IPS-18c (cell line): ENCODE results near the gene FRZB.

Experiments used
- H3K4me3 ChIP-seq: 2 replicates; pipeline ENCODE4 v1.7.0; 2013; ENCODE audit warnings: low read depth, mild to moderate bottlenecking, low read length, moderate library complexity; ENCODE audit not compliant: insufficient read depth
- H3K9me3 ChIP-seq: one replicate; pipeline ENCODE4 v1.6.1; 2013; ENCODE audit warnings: mild to moderate bottlenecking, low read length, moderate library complexity; ENCODE audit not compliant: control insufficient read depth, insufficient read depth

FRZB gene

GRCh38 chr2:182824056-182824766 is 42.2 kb downstream of the FRZB start:
- no peaks in the 10 kb centered on the region for H3K9me3 ChIP-seq
- H3K4me3 ChIP-seq: no peak overlapping the region

- H3K4me3 ChIP-seq: no peak overlapping the region
- H3K9me3 ChIP-seq: no peaks in the 10 kb centered on the region
These were observed 43.7 kb downstream of the FRZB start for GRCh38 chr2:182822733-182823132.

DNA sequence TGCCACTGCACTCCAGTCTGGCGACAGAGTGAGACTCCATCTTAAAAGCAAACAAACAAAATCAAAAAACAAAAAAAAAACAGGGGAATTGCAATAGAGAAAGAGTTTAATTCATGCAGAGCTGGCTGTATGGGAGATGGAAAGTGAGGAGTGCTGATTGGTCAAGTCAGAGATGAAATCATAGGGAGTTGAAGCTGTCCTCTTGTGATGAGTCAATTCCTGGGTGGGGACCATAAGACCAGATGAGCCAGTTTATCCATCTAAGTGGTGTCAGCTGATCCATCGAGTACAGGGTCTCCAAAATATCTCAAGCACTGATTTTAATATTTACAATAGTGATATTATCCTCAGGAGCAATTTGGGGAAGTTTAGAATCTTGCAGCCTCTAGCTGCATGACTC is 45.3 kb downstream of the FRZB start:
- Histone ChIP-seq H3K9me3 (no peaks in the 10 kb centered on the region), H3K4me3 (no peak overlapping the region)

- Histone ChIP-seq H3K9me3 (no peaks in the 10 kb centered on the region), H3K4me3 (no peak overlapping the region; the same call in 1 of the 2 replicates)
These were observed 47.0 kb downstream of the FRZB start for GRCh38 chr2:182819412-182819811.

GRCh38 chr2:182818925-182819324 is 47.5 kb downstream of the FRZB start:
- H3K4me3 ChIP-seq: no peak overlapping the region
- H3K9me3 ChIP-seq: no peaks in the 10 kb centered on the region

- Histone ChIP-seq H3K9me3 (no peaks in the 10 kb centered on the region), H3K4me3 (no peak overlapping the region)
These were observed 47.9 kb downstream of the FRZB start for GRCh38 chr2:182818501-182818900.

GRCh38 chr2:182817558-182817957 is 48.9 kb downstream of the FRZB start:
- Histone ChIP-seq H3K4me3 (no peak overlapping the region), H3K9me3 (no peaks in the 10 kb centered on the region)

DNA sequence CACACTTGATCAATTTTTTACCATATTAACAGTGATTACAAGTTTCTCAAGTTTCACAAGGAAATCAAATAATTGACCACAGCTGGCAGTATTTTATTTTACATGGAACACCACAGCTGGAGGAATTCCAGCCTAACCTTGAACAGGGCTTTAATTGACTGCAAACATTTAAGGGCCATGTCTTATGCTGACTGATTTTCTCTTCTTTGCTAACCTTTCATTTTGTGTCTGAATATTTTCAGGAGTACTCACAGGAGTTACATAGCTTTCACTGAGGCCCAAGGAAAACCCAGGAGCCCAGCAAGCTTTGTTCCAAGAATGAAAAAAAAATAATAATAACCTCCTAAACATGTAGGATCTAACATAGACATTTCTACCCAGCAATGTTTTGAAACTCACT is 49.6 kb downstream of the FRZB start:
- no peak overlapping the region for H3K4me3 ChIP-seq
- H3K9me3 ChIP-seq: no peaks in the 10 kb centered on the region

GRCh38 chr2:182814804-182815203 is 51.6 kb downstream of the FRZB start:
- no peaks in the 10 kb centered on the region for H3K9me3 ChIP-seq
- no peak overlapping the region for H3K4me3 ChIP-seq

- no peaks in the 10 kb centered on the region for H3K9me3 ChIP-seq
- no peak overlapping the region for H3K4me3 ChIP-seq
These were observed 52.1 kb downstream of the FRZB start for GRCh38 chr2:182814380-182814779.

DNA sequence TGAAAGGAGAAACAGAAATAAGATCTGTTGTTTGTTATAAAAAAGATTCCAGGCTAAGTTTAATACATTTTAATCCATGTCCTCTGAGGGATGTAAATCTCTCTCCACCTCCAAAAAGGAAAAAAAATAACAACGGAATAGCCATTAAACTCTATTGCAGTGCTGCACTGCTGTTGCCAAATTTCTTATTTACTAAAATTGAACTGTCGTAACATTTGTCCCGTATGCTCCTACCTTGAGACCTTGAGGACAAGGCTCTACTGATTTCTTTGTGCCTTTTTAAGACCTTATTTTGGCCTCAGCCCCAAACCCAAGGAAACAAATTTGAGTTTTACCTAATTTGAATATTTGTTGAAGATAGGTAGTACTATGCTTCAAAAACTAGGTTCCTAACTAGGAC is 56.4 kb downstream of the FRZB start:
- Histone ChIP-seq H3K9me3 (no peaks in the 10 kb centered on the region), H3K4me3 (no peak overlapping the region)

- Histone ChIP-seq H3K9me3 (no peaks in the 10 kb centered on the region), H3K4me3 (no peak overlapping the region)
These were observed 59.1 kb downstream of the FRZB start for GRCh38 chr2:182807319-182807718.

DNA sequence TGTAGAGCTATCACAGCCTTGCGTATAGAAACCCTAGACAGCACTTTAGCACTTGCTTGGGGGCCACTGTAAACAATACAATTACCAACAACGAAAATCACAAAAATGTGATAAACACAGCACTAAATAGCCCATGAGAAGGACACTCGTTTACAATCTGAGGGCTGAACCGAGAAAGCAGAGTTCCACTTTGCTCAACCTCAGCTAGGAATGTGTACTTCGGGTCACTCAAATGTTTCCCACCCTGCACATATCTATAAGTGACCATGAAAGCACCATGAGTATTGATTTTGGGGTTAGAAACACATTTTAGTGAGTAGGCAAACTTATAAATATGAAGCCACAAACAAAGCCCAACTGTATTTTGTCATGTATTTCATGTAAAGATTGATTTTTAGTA is 62.3 kb downstream of the FRZB start:
- H3K4me3 ChIP-seq: no peak overlapping the region

GRCh38 chr2:182798736-182799135 is 67.7 kb downstream of the FRZB start:
- Histone ChIP-seq H3K9me3 (no peaks in the 10 kb centered on the region), H3K4me3 (no peak overlapping the region)

More for the DNA sequence above, 62.3 kb downstream of the FRZB start:
- H3K9me3 ChIP-seq: no peaks in the 10 kb centered on the region

DNA sequence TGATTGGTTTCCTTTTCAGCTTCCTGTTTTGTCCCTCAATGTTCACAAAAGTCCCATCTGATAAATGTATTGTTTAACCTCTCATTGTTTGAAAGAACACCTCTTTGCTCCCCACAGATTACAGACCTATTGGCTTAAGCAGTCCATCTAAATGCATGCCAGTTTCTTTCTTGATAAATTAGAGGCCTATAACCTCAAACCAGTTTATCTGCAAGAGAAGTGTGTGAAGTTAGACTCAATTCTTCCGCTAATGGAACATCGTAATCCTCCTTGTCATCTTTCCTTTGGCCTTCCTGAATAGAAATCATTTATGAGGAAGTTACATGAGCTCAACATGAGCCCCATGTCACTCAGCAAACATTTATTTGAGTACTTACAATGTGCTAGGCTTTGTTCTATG is 74.0 kb downstream of the FRZB start:
- Histone ChIP-seq H3K4me3 (no peak overlapping the region), H3K9me3 (no peaks in the 10 kb centered on the region)

GRCh38 chr2:182784777-182785176 is 81.7 kb downstream of the FRZB start:
- H3K4me3 ChIP-seq: no peak overlapping the region
- H3K9me3 ChIP-seq: no peaks in the 10 kb centered on the region

GRCh38 chr2:182784058-182784706 is 82.3 kb downstream of the FRZB start:
- Histone ChIP-seq H3K4me3 (no peak overlapping the region), H3K9me3 (no peaks in the 10 kb centered on the region)
